NCI-H345 treated with DMSO at 0.1 percent for 48 hours (cell line): ENCODE data around the gene BCKDHB.

Source experiments
- DNase-seq: peaks from one replicate; lab custom pipeline; 2025; ENCODE audit not compliant: unreplicated experiment; lab: John Stamatoyannopoulos, UW

Gene BCKDHB

DNA sequence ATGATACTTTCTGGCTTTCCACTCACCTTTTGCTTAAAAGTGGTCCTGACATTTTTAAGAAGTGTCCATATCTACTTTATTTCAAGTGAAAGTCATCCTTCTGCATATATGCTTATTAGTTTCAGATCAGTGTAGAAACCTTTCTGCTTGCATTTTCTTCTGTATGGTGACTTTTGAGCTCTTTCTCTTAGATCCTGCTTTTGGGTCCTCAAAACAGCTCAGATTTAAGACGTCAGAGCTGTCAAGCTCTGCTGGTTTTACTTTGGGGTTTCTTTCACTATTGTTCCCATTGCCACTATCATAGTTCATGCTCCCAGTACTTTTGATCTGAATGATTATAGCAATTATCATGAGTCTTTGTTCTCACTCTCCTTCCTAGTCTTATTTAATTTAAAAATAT lies 41.7 kb downstream of the BCKDHB start:
- no peak for DNase-seq

DNA sequence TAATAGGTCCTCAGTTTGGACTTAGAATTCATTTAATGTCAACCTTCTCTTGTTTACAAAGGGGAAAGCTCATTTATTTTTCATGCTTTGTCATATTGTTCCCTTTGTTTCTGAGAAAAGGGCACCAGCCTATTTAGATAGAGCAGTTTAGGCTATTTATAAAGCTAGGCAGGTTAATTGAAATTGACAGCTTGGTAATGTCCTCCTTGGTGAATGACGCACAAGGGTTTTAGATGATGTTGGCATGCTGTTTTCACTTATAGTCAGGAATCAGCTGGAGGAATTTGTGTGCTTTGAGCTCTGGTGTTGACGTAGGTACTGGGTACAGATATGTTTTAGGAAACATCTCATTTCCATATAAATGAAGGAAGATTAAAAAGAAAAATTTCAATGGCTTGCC lies 45.2 kb downstream of the BCKDHB start:
- no peak for DNase-seq

DNA sequence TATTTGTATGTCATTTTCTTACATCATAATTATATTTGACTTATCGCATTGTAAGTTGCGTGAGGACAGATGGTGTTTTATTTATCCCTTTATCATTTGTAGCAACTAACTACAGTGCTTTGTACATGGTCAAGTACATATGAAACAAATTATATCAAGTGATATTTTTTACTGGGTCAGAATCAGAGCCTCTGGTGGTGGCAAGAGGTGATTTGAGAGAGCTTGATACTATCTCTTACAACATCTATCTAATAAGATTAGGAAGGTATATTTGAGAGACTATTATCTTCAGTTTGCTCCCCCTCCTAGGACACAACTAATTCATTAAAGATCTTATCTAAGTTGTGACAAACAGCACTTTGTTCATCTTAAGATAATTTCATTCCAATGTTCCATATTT lies 47.7 kb downstream of the BCKDHB start:
- no peak for DNase-seq

DNA sequence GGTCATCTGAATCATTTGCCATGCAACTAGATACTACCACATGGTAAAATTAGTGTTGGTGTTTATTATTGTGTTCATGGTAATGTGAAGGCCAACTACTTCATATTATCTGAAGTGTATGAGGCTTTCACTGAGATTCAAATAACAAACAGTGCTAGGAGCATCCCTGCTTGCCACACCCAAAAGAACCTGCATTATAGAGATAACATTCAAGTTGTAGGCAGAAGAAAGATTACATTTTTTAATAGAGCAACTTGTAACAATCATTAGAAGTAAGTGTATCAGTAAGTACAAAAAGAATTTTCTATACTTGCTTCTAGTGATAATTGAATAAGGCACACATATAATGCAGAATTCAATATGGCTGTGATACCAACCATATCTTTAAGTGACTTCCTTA lies 49.8 kb downstream of the BCKDHB start:
- DNase-seq: no peak

DNA sequence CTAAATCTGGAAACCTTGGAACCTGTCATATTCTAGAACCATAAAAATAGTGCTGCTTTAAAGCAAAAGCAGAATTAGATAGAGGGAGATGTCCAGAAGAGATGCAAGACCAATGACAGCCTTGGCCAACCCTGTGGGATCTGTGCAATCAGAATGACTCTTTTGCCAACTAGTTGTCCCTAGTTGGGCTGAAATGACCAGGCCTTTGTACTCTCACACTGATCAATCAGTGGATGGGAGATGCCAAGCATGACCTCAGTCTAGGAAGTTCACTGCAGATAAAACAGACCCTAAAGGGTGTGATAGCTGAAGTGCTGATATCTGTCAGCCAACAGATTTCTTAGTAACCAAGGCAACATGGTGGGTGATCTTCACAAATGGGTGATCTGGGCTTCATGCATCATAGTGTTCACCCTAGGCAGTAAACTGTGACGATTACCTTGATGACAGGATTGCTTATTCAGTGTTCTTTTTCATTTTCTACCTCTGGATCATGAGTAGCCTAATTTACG lies 52.1 kb downstream of the BCKDHB start:
- DNase-seq: no peak

DNA sequence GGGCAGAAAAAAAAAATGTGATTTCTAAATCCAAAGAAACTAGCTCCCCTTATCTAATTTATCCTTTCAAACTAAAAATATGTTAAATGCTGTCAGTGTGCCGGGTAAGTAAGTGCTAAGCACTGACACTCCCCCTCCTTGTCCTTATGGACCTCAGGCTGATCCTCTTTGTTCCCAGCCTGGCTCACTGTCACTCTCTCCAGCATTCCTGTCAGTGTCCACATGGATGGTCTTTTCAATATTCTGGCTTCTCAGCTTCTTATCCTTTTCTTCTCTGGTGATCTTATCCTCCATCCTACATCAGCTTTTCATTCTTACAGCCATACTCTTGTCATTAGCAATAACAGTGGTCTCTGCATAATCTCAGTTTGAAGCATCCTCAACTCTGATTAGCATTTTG lies 55.0 kb downstream of the BCKDHB start:
- DNase-seq: no peak

DNA sequence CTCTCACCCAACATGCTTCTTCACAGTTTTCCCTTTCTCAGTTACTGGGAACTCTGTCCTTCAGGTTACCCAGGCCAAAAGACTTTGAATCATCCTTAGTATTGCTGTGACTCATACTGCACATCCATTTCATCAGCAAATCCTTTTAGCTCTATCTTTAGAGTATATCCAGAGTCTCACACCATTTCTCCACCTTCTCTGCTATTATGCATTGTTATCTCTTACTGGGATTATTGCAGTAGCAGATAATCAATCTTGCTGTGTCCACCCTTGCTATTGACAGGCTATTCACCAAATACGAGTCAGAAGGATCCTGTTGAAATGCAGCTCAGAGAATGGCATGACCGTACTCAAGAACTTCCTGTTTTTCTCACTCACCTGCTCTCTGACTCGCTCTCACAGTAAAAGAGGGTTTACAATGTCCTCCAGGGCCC lies 57.3 kb downstream of the BCKDHB start:
- DNase-seq: no peak

DNA sequence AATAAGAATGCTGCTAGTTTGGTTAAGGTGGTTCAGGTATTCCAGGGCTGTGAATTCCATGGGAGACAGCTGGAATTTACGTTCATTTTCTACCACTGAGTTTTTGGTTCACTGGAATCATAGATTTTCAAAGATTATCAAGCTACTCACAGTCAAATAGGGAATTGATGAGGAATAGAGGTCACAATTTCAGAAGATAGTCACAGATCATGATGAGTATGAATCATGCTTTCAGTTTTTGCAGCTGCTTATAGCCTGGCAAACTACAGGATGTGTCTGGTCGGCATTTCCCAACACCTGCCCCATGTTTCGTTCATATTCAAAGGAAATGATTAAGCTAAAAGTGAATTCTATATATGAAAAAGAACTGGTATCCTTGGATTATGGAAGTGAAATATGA lies 58.7 kb downstream of the BCKDHB start:
- no peak for DNase-seq

DNA sequence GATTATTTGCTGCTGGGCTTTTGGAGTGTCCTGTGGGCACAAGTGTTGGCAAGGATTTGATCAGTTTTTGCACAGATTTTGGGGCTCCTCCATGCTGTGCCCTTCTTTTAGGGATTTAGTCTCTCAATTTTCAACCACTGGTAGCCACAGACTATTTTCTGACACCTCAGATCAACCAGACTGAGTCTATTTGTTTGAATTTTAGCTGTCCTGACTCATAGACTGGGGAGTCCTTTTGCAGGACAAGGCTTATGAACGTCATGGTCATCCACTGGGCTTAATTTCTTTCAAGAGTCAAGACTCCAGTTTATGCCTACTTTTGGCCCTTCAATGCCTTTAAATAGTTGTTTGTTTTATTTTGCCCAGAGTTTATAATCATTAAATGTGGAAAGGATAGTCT lies 59.3 kb downstream of the BCKDHB start:
- DNase-seq: no peak

DNA sequence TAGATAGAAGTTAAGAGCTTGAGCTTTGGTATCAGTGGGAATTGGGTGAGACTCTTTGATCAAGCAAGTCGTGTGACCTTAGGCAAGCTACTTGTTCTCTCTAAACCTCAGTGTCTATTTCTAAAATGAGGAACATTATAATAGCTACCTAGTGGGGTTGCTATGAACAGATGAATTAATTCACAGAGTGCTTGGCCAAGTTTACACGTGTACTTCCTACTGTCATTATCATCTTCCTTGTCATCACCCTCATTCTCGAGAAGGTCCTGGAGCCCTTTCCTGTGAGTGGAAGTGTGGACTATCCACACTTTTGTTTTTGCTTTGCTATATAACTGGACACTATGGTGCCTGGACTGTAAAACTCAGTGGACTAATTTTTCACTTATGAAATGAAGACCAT lies 64.0 kb downstream of the BCKDHB start:
- no peak for DNase-seq

DNA sequence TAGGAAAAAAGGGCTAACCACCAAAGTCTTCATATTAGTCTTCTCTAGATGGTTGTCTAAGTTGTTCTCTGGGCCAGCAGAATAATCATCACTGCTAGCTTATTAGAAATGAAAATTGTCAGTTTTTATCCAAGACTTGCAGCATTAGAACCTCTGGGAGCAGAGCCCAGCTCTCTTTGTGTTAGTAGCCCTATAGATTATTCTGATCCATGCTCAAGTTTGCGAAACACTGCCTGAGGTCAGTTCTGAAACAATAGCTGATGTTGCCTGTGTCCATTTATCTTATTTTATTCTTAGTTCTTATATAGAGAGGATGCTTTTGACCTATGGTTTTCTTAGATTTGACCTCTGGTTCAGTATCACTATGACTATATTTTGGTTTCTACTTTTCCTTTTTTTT lies 66.9 kb downstream of the BCKDHB start:
- DNase-seq: no peak

DNA sequence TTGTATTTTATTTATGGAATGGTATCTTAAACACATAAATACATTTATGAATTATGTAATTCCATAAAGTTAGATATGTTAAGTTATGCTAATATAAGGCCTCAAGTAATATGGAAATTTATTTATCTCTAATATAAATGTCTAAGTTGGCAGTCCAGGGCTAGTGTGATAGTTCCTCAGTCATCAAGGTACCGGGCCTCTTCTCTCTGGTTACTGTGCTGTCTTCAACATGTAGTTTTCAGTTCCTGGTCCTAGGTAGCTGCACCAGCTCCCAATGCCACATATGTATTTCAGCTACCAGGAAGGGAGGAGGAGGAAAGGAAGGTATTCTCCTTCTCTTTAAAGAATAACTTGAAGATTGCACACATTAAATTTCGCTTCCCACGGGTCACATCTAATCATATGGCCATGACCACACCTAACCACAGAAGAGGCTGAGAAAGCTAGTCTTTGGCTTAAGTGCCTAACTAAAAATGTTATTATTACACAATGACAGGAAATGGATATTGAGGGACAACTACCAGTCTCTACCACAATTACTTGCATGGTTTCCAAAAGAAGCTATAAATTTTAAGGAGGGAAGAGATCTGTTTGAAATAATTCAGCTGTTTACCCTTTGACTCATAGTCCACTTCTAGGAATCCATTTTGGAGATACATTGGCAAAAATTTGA lies 68.6 kb downstream of the BCKDHB start:
- DNase-seq: no peak

DNA sequence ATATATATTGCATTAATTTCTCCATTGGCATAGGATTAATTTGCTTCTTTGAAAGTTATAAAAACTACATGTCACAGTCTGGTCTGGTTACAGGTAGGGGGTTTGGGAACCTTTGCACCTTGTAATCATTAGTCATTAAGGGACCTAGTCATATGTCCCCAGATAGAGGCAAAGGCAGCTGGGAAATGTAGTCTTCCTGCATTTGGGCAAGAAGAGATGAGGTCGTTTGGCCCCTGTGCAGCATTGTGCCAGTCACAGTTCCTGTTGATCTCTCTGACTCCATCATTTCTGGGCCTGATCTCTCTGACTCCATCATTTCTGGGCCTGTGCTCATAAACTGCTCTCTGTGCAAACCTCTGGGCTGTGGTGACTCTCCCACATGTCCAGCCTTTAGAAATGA lies 73.2 kb downstream of the BCKDHB start:
- no peak for DNase-seq

DNA sequence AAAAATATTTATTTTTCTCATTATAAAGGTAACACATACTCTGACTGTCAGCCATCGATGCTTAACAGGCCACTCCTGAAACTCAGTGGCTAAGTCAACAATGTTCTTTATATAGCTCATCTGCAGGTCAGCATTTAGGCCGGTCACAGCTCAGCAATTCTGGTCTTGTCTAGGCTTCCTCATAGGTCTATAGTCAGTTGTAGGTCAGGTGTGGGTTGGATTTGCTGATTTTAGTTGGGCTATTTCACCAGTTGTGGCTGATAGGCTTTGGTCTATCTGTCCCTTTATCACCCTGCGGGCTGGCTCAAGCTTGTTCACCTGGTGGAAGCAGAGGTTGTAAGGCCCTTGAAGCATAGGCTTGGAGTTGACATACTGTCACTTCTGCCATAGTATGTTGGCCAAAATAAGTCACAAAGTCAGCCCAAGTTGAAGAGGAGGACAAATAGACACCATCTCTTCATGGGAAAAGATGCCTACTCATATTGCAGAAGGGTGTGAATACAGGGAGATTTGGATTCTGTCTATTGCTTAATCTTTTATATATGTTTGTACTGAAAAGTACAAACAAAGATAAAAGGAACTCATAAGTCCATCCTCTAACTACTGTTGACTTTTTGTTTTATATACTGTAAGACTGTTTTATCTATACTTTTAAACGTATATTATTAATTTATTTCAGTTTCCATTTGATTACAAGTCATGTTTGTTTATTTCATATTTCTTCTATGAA lies 75.0 kb downstream of the BCKDHB start:
- DNase-seq: no peak

DNA sequence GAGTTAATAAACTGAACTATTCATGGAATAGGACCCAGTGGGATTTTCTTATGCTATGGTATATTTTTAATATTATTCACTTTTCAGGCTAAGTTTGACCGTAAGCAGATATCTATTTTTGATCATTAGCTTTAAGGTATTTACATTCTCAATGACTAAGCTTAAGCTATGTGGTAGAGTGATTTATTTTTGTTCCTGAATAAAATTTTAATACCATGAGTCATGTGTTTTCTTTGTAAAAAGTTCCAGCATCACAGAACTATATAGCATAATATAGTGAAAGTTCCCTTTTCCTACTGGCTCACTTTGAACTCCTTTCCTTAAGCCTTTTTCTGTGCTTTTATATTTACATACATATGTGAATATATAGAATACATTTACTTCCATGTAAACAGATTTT lies 75.8 kb downstream of the BCKDHB start:
- no peak for DNase-seq

DNA sequence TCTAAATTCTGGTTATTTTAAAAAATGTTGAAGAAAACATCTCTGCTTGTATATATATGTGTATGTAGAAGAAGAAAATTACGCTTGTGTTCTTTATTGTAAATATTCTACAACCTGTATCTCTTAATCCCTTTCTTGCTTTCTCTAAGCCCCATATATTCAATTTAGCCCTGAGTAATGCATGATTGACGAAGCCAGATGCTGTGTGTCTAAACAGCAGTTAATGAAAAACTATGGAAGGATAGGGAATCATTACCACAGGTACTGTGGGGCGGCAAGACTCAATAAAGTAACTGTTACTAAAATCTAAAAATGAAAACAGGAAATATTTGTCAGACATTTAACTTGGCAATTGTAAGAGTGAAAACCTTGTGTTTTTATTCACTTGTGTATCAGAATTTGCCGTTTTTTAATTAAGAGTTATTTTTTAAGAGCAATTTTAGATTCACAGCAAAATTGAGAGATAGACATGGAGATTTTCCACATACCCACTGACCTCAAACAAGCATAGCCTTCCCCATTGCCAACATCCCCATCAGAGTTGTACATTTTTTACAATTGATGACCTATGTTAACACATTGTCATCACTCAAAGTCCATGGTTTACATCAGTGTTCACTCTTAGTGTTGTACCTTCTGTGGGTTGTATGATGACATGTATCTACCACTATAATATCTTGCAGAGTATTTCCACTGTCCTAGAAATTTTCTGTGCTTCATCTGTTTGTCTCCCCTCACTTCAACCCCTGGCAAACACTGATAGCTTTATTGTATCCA lies 76.7 kb downstream of the BCKDHB start:
- no peak for DNase-seq

DNA sequence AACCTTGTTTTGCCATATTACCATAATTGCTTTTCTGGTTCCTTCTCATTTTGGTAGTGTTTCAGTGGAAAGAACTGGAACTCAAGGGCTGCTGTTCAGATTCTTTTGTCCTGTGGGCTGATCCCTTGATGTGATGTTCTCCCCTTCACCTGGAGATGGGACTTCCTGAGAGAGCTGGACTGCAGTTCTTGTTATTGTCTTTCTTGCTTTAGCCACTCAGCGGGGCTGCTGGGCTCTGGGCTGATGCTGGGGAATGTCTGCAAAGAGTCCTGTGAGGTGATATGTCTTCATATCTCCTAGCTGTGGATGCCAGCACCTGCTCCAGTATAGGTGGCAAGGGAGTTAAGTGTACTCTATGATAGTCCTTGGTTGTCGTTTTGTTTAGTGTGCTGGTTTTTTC lies 79.0 kb downstream of the BCKDHB start:
- DNase-seq: no peak

DNA sequence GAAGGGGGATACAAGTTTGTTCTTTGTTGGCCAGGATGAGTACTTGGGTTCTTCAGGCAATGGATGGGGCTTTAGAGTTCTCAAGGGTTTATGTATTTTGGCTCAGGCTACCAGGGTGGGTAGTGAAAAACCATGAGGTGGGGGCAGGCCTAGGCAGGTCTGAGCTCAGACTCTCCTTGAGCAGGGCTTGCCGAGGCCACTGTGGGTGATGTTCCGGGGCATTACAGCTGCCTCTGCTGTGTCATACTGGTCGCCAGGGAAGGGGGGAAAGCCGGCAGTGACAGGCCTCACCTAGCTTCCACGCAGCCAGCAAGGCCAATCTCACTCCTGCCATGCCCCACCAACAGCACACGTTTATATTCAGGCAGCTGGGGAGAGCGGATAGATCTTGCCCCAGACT lies 79.6 kb downstream of the BCKDHB start:
- no peak for DNase-seq

DNA sequence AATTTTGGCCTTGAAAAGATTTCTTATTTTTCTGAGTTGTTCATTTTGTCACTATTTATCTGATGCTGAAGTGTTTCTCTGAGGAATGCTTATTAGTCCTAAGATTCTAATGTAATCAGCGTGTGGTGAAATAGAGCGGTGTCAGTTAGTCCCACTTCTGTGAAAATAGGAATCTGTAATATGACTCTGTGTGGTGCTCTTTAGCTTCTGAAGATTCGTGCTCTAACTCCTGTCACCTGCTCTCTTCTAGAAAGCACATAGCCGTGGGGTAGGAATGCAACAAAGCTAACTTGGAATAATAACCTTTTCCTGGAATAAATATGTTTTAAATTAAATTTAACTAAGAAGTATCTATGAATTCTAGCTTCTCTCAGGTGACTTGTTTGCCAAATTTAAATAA lies 90.4 kb downstream of the BCKDHB start:
- DNase-seq: no peak

DNA sequence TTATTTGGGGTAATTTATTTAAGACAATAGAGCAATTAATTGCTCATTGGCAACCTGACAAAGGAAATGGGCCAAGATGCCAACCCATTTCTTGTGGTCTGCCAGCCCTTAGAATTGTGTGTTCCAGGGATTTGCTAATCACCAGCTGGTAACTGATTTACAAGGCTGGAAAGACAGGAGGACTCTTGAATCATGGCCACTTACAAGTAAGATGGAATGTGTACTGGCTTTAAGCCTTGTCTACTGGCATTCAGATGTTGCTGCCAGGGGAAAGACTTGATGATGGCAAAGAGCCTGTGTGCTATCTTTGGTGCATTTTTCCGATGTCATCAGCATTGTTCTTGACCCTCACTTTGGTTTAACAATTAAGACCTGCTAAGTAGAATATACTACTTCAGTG lies 91.0 kb downstream of the BCKDHB start:
- no peak for DNase-seq

DNA sequence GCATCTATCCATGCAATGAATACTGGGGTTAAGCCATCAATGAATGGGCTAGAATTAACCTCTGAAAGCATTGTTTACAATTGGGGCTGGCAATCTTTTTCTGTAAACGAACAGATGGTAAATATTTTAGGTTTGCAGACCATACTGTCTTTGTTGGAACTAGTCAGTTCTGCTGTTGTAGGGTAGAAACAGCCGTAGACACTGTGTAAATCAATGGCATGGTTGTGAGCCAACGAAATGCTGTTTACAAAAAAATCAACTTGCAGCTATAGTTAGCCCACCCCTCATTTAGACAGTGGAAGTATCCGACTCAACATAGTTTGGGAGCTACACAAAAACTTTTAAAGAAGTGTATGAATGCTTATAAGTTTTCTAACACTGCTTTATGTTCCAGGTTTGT lies 91.5 kb downstream of the BCKDHB start:
- DNase-seq: no peak

DNA sequence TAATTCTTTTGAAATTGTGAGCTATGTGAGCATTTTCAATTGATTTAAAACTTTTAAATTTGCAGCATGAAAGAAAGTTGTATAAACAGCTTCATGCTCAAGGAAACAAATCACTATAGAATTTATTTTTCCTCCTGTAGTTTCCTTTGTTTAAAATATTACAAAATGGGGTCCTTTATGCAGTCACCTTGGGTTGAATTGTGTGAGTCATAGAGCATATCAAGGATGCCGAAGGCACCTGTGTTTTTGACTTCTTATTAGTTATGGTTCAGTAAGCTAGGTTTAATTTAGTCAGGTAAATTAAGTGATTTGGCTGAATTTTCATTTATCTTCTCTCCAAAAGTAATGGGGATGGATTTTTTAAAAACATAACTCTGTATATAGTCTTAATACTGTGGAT lies 96.8 kb downstream of the BCKDHB start:
- no peak for DNase-seq
